ENCODE results near the gene DHX58.
A peak's percentile ranks its signal among the peaks of the same experiment; 100 is the strongest.

DHX58 gene

DNA sequence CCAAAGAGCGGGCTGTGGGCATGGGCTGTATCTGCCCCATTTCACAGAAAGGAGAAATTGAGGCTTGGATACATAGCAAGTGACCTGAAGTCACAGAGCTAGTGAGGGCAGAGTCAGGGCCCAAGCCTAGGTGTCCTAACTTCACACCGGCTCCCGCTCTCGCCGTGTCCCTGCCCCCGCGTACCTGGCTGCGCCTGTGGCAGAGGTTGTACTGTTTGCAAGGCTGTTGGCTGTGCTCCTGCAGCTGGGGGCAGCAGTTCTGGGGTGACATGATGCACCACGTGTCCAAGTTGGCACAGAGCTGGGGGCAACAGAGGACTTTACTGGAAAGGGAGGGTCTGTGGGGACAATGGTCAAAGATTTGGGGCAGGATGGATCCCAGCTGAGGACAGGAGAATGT, 3.4 kb downstream of the DHX58 start:
- Mint-ChIP-seq H3K27me3 (no peaks in the 10 kb centered on the region), H3K27ac (no peak overlapping the region), H3K9me3 (no peaks in the 10 kb centered on the region), H3K36me3 (peaks cover 7% of the 10 kb centered on the region), H3K4me1 (peaks cover 25% of the 10 kb centered on the region), H3K4me3 (no peak overlapping the region)
- DNase-seq (ENCODE audit: low spot score in 2 of 2) (no peak), ATAC-seq (ENCODE audit: low read depth) (no peak)

DNA sequence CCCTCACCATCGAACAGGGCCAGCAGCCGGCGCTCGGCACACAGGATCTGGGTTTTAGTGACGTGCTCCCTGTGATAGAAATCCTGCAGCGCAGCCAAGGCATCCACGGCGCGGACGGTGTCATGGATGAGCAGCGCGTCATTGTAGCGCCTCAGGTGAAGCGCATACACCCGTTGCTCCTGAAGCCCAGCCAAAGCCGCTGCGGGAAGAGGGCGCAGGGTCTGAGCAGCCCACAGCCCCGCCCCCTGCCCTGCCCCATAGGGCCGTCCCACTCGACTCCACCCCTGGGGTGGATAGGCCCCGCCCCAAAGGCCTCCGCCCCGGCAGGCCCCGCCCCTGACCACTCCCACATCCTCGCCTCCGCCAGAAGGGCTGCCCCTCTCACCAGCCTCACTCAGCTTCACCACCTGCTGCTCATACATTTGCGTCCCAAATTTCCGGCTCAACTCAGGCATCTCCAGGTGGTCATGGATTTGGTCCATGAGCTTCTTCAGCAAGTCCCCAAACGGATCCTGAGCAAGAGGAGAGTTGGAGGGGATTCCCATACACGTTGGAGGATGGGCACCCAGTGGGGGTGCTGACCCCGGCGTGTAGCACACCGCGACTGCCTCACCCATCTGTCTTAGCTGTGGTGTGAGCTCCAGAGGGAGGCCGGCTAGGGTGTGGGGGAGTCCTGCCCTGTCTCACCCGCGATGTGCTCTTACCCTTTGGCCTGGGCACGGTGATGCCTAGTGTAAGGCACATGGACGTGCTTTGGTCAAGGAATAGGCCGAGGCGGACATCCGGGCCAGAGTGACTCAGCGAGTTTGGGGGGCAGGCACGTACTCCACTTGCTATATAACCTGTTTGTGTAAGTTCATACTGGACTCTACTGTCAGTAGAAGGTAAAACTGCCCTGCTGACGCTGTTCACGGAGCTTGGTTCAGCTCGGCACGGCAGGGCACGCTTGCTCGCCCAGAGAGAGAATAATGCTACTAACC, 4.6 kb downstream of the DHX58 start:
- peak; percentile 84 for ATAC-seq (ENCODE audit: low read depth)
- Mint-ChIP-seq H3K36me3 (peaks cover 7% of the 10 kb centered on the region), H3K4me1 (peaks cover 22% of the 10 kb centered on the region), H3K27ac (no peak overlapping the region), H3K9me3 (no peaks in the 10 kb centered on the region), H3K4me3 (peak overlapping the region; percentile 50), H3K27me3 (no peaks in the 10 kb centered on the region)
- peak; percentile 90 to 91 for DNase-seq (ENCODE audit: low spot score in 2 of 2)

DNA sequence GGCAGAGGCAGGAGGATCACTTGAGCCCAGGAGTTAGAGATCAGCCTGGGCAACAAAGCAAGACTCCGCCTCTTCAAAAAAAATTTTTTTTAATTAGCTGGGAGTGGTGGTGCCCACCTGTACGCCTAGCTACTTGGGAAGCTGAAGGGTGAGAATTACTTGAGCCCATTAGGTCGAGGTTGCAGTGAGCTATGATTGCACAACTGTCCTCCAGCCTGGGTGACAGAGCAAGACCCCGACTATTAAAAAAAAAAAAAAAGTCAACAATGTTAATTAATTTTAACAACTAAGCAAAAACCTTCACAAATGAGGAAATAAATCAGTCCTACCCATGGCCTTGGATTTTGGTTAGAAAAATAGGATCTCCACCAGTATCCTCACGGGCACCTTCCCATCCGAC, 5.4 kb downstream of the DHX58 start:
- DNase-seq (ENCODE audit: low spot score in 2 of 2) = no peak
- no peak overlapping the region for H3K27ac Mint-ChIP-seq
- H3K4me3 Mint-ChIP-seq = peak overlapping the region; percentile 50
- H3K4me1 Mint-ChIP-seq = peaks cover 21% of the 10 kb centered on the region
- no peak for ATAC-seq (ENCODE audit: low read depth)
- no peaks in the 10 kb centered on the region for H3K9me3 Mint-ChIP-seq
- peaks cover 7% of the 10 kb centered on the region for H3K36me3 Mint-ChIP-seq
- H3K27me3 Mint-ChIP-seq = no peaks in the 10 kb centered on the region

DNA sequence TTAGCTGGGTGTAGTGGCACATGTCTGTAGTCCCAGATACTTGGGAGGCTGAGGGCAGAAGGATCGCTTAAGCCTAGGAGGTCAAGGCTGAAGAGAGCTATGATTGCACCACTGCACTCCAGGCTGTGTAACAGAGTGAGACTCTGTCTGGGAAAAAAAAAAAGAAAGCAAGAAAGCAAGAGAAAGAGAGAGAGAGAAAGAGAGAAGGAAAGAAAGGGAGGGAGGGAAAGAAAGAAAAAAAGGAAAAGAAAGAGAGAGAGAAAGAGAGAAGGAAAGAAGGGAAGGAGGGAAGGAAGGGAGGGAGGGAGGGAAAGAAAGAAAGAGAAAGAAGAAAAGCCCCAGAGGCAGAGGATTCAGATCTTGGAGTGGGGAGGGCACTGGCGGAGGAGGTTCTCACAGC, 6.5 kb downstream of the DHX58 start:
- peak overlapping the region; percentile 22 for H3K4me3 Mint-ChIP-seq
- H3K36me3 Mint-ChIP-seq = peaks cover 7% of the 10 kb centered on the region
- H3K27ac Mint-ChIP-seq = no peak overlapping the region
- no peaks in the 10 kb centered on the region for H3K27me3 Mint-ChIP-seq
- H3K9me3 Mint-ChIP-seq = no peaks in the 10 kb centered on the region
- DNase-seq (ENCODE audit: low spot score in 2 of 2) (no peak), ATAC-seq (ENCODE audit: low read depth) (no peak)
- H3K4me1 Mint-ChIP-seq = peaks cover 22% of the 10 kb centered on the region

DNA sequence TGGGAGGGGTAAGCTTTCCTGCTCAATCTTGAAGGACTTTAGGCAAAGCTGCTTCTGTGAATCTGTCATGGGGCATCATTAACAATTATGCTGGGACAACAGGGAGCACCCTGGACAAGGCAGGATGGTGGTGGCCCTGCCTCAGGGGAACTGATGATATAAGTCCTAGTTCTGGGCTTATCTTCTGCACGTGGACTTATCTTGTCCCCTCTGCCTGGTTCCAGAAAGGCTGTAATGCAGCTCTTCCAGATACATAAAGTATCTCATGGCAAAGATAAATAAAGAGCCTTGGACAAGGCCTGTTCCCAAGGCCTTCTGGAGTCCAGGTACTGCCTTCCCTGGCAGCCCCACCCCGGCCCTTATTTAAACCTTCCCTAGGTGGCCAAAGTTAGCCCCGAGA, 8.2 kb downstream of the DHX58 start:
- DNase-seq (ENCODE audit: low spot score in 2 of 2) (no peak), ATAC-seq (ENCODE audit: low read depth) (no peak)
- Mint-ChIP-seq H3K4me3 (no peak overlapping the region), H3K4me1 (peaks cover 14% of the 10 kb centered on the region), H3K27me3 (no peaks in the 10 kb centered on the region), H3K9me3 (no peaks in the 10 kb centered on the region), H3K27ac (no peak overlapping the region), H3K36me3 (peaks cover 1% of the 10 kb centered on the region)

DNA sequence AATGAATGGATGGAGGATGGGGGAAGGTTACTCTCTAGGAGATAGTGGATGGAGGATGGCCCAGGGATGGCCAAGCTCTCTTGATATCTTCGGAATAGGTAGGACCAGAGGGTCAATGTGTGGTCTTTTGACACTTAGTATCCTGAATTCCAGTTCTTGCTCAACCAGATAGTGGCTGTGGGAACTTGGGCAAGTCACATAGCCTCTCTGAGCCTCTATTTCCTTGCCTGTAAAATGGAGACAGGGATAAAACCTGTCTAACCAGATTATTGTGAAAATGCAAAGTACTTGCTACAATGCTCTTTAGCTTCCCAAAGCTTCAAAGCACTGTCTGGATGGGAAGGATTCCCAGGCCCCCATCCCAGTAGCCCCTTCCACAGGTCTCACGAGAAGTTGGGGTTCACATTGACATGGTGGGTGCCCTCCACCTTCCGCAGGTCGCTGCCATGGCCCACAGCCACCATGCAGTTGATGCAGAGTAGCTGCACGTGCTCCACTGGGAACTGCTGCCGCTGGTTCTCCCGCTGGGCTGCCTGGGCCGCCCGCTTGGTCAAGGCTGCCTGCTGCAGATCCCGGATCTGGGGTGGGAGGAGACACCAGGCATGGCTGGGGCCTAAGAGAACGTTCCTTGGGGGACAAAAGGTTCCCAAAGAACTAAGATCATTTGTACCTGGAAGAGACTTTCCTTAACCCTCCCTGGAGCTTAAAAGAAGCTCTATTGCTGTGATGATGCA, 9.1 kb downstream of the DHX58 start:
- no peak overlapping the region for H3K4me3 Mint-ChIP-seq
- no peaks in the 10 kb centered on the region for H3K27me3 Mint-ChIP-seq
- no peak overlapping the region for H3K27ac Mint-ChIP-seq
- DNase-seq (ENCODE audit: low spot score in 2 of 2) (no peak), ATAC-seq (ENCODE audit: low read depth) (no peak)
- no peaks in the 10 kb centered on the region for H3K9me3 Mint-ChIP-seq
- no peaks in the 10 kb centered on the region for H3K36me3 Mint-ChIP-seq
- H3K4me1 Mint-ChIP-seq = peaks cover 12% of the 10 kb centered on the region

DNA sequence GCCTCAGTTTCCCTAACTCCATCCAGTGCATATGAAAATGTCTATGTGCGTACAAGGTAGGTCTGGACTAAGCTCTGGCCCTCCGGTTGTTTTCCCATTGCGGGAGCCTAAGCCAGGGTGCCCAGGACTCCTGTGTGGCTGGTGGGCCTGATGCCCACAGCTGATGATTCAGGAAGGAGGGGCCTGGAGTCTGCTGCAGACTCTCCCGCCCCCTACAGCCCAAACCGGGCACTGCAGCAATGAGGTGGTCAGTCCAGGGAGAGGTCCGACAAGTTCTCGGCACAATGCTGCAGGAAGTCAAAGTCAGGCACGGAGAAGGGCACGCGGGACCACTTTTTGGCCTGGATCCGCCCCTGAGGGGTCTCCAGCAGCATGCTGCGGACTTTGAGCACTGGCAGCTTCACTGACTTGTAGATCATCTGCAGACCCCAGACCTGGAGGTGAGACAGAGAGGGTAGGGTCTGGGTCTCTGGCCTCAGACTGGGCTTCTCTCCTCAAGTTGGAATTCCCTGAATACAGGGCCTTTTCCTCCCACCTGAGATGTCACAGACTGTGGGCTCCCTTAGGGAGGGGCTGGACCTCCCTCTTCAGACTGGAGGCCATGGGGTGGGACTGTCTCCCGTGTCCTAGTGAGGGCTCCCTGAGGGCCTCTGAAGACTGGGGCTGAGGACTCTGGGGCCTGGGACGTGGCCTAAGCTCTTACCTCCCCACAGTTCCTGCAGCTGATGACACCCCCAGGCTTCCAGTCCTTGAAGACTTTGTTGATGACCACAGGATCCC, 10.8 kb downstream of the DHX58 start:
- no peak overlapping the region for H3K4me3 Mint-ChIP-seq
- H3K4me1 Mint-ChIP-seq = peaks cover 14% of the 10 kb centered on the region
- no peaks in the 10 kb centered on the region for H3K36me3 Mint-ChIP-seq
- DNase-seq (ENCODE audit: low spot score in 2 of 2) (peak; percentile 50 to 61), ATAC-seq (ENCODE audit: low read depth) (peak; percentile 40)
- no peak overlapping the region for H3K27ac Mint-ChIP-seq
- no peaks in the 10 kb centered on the region for H3K9me3 Mint-ChIP-seq
- H3K27me3 Mint-ChIP-seq = no peaks in the 10 kb centered on the region

DNA sequence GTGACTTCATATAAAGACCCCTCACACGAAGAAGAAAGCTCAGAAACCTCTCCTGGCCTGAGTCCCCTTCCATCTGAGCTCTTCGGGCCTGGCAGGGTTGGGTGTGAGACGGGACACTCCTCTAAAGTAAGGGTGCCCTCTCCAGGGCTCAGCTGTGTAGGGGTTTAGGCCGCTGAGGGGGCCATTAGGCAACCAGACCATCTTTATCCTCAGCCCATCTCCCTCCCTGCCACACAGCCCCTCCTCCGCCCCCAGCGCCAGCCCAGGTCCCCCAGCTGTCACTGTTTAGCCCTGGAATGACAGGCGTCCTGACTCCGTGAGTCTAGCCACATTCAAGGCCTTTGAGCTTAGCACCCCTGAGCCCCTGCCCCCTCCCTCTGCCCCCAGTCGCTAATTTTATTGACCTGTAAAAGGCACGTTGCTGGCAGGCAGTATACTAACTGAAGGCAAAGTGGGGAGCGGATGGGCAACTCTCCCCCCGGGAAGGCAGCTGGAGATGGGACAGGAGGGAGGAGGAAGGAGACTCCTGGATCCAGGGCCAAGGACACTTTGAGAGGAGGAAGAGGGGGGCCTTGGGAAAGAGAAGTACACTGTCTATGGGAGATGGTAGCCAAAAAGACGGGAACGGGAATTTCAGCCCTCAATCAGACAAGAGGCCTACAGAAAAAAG, 13.6 kb downstream of the DHX58 start:
- no peaks in the 10 kb centered on the region for H3K9me3 Mint-ChIP-seq
- H3K36me3 Mint-ChIP-seq = no peaks in the 10 kb centered on the region
- ATAC-seq (ENCODE audit: low read depth) (peak; percentile 28), DNase-seq (ENCODE audit: low spot score in 2 of 2) (no peak)
- peak overlapping the region; percentile 50 for H3K27ac Mint-ChIP-seq
- H3K4me3 Mint-ChIP-seq = no peak overlapping the region
- H3K27me3 Mint-ChIP-seq = peaks cover 4% of the 10 kb centered on the region
- H3K4me1 Mint-ChIP-seq = peaks cover 10% of the 10 kb centered on the region

DNA sequence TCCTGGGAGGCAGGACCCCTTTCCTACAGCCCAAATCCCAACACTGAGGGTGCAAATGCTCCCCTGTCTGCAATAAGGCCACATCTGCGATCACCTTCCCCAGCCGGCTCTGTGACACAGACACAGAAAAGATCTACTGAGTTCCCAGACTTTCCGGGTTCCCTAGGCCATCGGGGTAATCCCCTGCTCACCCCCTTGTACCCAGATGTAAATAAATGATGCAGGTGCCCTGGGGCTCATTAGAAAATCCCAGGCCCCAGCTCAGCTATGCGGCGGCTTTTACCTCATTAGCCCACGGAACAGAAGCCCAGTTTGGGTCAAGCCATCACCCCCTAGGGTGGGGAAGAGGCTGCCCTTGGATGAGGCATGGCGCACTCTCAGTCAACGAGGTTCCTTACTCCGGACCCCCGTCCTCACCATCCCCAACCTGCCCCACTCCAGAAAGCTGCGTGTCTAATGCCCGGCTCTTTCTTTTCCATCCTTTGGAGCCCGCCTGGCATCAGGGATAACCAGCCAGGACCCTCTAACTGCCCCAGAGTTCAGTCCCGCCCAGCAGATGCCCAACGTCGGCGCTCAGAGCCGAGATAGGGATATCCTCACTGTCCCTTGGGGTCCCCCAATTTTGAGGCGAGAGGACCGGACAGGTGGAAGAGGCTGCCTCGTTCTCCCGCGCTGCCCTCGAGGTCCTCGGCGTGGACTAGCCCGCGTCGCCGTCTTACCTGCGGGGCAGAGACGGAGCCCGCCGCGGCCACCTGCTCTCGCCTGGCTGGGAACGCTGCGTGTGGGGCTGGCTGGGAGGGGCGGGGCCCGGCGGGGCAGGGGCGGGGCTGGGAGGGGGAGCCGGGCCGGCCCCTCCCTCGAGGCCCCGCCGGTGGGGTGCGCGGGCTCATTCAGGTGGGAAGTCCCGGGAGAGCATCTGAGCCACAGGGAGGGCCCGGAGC, 14.6 kb downstream of the DHX58 start, which contains the start of gene ZNF385C:
TSS of gene ZNF385C (minus strand) at position 783 of the 941 bp plus-strand sequence. CDS start 35,417 bp downstream, outside the sequence.
- no peaks in the 10 kb centered on the region for H3K9me3 Mint-ChIP-seq
- peak within 1 kb of the TSS; percentile 84 for H3K27ac Mint-ChIP-seq
- H3K4me3 Mint-ChIP-seq = peak within 1 kb of the TSS; percentile 80
- peak in 1 of 2 donors; percentile 47 for DNase-seq (ENCODE audit: low spot score in 2 of 2)
- H3K36me3 Mint-ChIP-seq = no peaks in the 10 kb centered on the region
- peak; percentile 79 for ATAC-seq (ENCODE audit: low read depth)
- peaks cover 4% of the 10 kb centered on the region for H3K27me3 Mint-ChIP-seq
- H3K4me1 Mint-ChIP-seq = peaks cover 10% of the 10 kb centered on the region

DNA sequence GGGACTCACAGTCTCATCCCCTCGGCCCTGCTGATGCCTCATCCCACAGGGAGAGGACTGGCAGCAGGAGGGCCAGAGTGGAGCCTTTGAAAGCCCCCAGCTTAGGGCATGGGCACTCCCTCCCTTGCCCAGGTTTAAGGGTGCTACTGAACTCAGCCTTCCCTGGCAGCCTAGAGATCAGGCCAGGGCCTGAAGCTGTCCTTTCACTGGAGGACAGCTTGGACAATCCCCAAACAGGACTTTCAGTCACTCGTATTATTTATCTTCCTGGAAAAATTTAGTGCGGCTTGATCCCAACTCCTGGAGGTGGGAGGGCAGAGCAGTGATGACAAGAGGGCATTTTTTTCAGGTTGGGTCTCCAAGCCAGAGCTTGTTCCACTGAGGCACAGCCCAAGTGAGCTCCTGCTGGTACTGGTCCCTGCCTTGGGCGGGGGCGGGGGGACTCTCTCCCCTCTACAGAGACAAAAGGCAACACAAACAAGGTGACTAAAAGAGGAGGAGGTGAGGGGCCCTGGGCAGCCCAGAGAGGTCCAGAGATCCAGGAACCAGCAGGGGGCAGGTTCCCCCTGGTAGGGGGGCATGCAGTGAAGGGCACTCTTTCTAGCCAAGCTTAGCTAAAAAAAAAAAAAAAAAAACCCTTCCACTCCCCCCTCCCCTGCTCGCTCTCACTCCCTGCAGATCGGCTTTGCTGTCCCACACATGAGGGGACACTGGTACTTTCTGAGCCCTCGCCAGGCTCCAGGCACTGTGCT, 16.0 kb downstream of the DHX58 start:
- no peak overlapping the region for H3K27ac Mint-ChIP-seq
- ATAC-seq (ENCODE audit: low read depth) (no peak), DNase-seq (ENCODE audit: low spot score in 2 of 2) (no peak)
- H3K4me3 Mint-ChIP-seq = no peak overlapping the region
- H3K36me3 Mint-ChIP-seq = no peaks in the 10 kb centered on the region
- H3K4me1 Mint-ChIP-seq = peaks cover 9% of the 10 kb centered on the region
- H3K27me3 Mint-ChIP-seq = peaks cover 4% of the 10 kb centered on the region
- H3K9me3 Mint-ChIP-seq = no peaks in the 10 kb centered on the region

DNA sequence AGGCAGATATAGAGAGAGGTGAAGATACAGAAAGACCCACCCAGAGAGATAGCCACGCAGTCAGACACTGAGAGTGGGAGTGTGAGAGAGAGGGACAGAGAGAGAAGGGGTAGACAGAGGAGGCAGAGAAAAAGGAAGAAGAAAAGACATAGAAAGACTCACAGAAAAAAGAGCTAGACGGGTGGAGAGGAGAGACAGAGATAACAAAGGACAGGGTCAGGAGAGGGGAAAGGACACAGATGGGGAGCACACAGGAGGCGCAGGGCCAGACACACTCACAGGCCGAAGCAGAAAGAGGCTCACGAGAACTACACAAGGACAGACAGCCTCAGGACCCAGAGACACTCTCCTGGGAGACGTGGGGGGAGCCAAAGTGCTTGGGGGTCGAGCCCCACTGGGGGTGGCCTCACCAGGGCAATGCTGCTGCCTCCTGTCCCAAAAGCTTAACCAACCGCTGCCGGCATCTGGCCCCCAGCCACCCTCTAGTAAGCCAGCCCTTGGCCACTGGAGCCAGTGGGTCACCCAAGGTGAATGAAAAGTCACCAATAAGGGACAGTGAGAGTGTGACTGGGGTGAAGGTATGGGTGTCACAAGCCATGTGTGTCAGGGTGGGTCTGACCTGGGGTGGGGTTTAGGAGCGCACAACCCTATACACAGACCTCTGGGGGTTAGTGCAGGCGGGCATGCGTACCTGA, 18.0 kb downstream of the DHX58 start:
- Mint-ChIP-seq H3K36me3 (no peaks in the 10 kb centered on the region), H3K27me3 (peaks cover 6% of the 10 kb centered on the region), H3K9me3 (no peaks in the 10 kb centered on the region), H3K4me3 (no peak overlapping the region), H3K27ac (no peak overlapping the region), H3K4me1 (peaks cover 7% of the 10 kb centered on the region)
- ATAC-seq (ENCODE audit: low read depth) (no peak), DNase-seq (ENCODE audit: low spot score in 2 of 2) (no peak)

DNA sequence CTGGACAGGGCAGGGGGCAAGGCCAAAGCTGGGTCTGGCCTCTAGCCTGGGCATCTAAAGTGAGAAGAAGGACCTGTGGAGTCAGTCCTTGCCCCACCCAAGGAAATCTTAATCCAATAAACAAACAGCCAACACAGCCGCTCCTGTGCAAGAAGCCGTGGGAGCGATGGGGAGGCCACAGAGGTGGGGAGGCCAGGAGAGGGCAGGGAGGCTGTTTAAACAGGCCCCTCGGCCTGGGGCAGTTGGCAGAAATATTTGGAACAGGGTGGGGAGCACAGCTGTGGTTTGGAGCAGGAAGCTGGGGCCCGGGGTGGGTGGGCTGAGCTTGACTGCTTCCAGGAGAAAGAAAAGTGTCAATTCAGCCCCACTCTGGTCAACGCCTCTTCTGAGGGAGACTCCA, 19.6 kb downstream of the DHX58 start:
- peaks cover 5% of the 10 kb centered on the region for H3K4me1 Mint-ChIP-seq
- H3K36me3 Mint-ChIP-seq = no peaks in the 10 kb centered on the region
- peaks cover 9% of the 10 kb centered on the region for H3K27me3 Mint-ChIP-seq
- H3K27ac Mint-ChIP-seq = no peak overlapping the region
- no peak for DNase-seq (ENCODE audit: low spot score in 2 of 2)
- ATAC-seq (ENCODE audit: low read depth) = no peak
- no peaks in the 10 kb centered on the region for H3K9me3 Mint-ChIP-seq
- no peak overlapping the region for H3K4me3 Mint-ChIP-seq

All from memory B cell (primary cell).